ENCODE measurements around the gene PROC. TPM values are rescaled to one million over a fixed set of nuclear protein-coding genes. Genes with fewer than 3 reads are reported as not detected.

PROC gene

GRCh38 chr2:127472268-127472667 lies 54.0 kb downstream of the PROC start:
- Histone ChIP-seq H3K79me1 (ENCODE audit: low read depth, low read length) (no peaks in the 10 kb centered on the region), H2BK12ac (ENCODE audit: low read length) (no peak overlapping the region), H3K9me3 (replicated peaks in 1 of 2; ENCODE audit: control insufficient read depth in 2 of 2, insufficient read depth in 1 of 2, low read depth in 1 of 2, low read length in 2 of 2) (peaks cover 2 to 10% of the 10 kb centered on the region in 2 donors), H3K27me3 (ENCODE audit: control insufficient read depth in 3 of 3, insufficient read depth in 3 of 3, low read depth in 1 of 3, low read length in 3 of 3) (no peaks in the 10 kb centered on the region), H2BK5ac (ENCODE audit: low read length) (no peak overlapping the region), H2BK120ac (ENCODE audit: low read depth, low read length) (no peak overlapping the region), H3K14ac (ENCODE audit: low read length) (no peak overlapping the region), H4K8ac (ENCODE audit: low read depth, low read length) (no peak overlapping the region), H3K36me3 (replicated peaks in 1 of 2; ENCODE audit: control insufficient read depth in 2 of 2, insufficient read depth in 2 of 2, low read length in 2 of 2) (peaks cover 0 to 5% of the 10 kb centered on the region in 2 donors), H3K4ac (ENCODE audit: low read length) (no peak overlapping the region), H2BK15ac (ENCODE audit: low read length) (no peak overlapping the region), H2AFZ (ENCODE audit: low read length) (no peak overlapping the region), H3K18ac (ENCODE audit: low read length) (no peak overlapping the region), H3K9ac (ENCODE audit: low read depth, low read length, poor library complexity) (no peak overlapping the region), H3K23ac (ENCODE audit: low read depth, low read length, poor library complexity) (no peak overlapping the region), H3K4me1 (ENCODE audit: control insufficient read depth in 2 of 2, insufficient read depth in 1 of 2, low read depth in 1 of 2, low read length in 2 of 2) (no peaks in the 10 kb centered on the region), H3K4me3 (ENCODE audit: low read length in 2 of 2) (no peak overlapping the region), H2AK5ac (ENCODE audit: low read depth, low read length) (no peak overlapping the region), H3K27ac (replicated peaks; ENCODE audit: low read length) (no peak overlapping the region), H3K4me2 (ENCODE audit: insufficient read depth, low read length, poor library complexity, severe bottlenecking) (no peak overlapping the region), H4K91ac (ENCODE audit: low read depth, low read length, poor library complexity) (no peak overlapping the region)
- DNase-seq (ENCODE audit: low spot score) = no peak
- no CpG with 5 or more reads among the region's 1 CpG for WGBS, 2 donors (ENCODE audit: extremely low coverage in 2 of 2, insufficient read length in 2 of 2, insufficient replicate concordance in 1 of 2)

DNA sequence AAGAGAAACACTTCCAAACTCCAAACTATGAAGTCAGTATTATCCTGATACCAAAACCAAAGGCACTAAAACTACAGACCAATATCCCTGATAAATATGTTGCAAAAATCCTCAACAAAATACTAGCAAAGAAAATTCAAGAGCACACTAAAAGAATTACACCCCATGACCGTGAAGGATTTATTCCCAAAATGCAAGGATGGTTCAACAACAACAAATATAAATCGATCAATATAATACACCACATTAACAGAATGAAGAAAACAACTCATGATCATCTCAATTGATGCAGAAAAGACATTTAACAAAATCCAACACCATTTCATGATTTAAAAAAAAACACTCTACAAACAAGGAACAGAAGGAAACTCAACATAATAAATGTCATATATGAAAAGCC lies 57.6 kb downstream of the PROC start:
- WGBS, 2 donors (ENCODE audit: extremely low coverage in 2 of 2, insufficient read length in 2 of 2, insufficient replicate concordance in 1 of 2) = no CpG with 5 or more reads among the region's 2 CpGs
- Histone ChIP-seq H3K4me1 (ENCODE audit: control insufficient read depth in 2 of 2, insufficient read depth in 1 of 2, low read depth in 1 of 2, low read length in 2 of 2) (peaks cover 2 to 15% of the 10 kb centered on the region in 2 donors), H2BK120ac (ENCODE audit: low read depth, low read length) (no peak overlapping the region), H3K36me3 (replicated peaks in 1 of 2; ENCODE audit: control insufficient read depth in 2 of 2, insufficient read depth in 2 of 2, low read length in 2 of 2) (peaks cover 0 to 13% of the 10 kb centered on the region in 2 donors), H2BK5ac (ENCODE audit: low read length) (no peak overlapping the region), H3K4me2 (ENCODE audit: insufficient read depth, low read length, poor library complexity, severe bottlenecking) (no peak overlapping the region), H2AK5ac (ENCODE audit: low read depth, low read length) (no peak overlapping the region), H3K23ac (ENCODE audit: low read depth, low read length, poor library complexity) (no peak overlapping the region), H3K18ac (ENCODE audit: low read length) (no peak overlapping the region), H4K8ac (ENCODE audit: low read depth, low read length) (no peak overlapping the region), H3K9ac (ENCODE audit: low read depth, low read length, poor library complexity) (no peak overlapping the region), H3K9me3 (replicated peaks in 1 of 2; ENCODE audit: control insufficient read depth in 2 of 2, insufficient read depth in 1 of 2, low read depth in 1 of 2, low read length in 2 of 2) (peaks cover 0 to 10% of the 10 kb centered on the region in 2 donors), H2BK15ac (ENCODE audit: low read length) (no peak overlapping the region), H3K4me3 (ENCODE audit: low read length in 2 of 2) (no peak overlapping the region), H2BK12ac (ENCODE audit: low read length) (no peak overlapping the region), H3K14ac (ENCODE audit: low read length) (no peak overlapping the region), H3K79me1 (ENCODE audit: low read depth, low read length) (no peaks in the 10 kb centered on the region), H3K4ac (ENCODE audit: low read length) (no peak overlapping the region), H2AFZ (ENCODE audit: low read length) (no peak overlapping the region), H3K27me3 (ENCODE audit: control insufficient read depth in 3 of 3, insufficient read depth in 3 of 3, low read depth in 1 of 3, low read length in 3 of 3) (no peaks in the 10 kb centered on the region), H4K91ac (ENCODE audit: low read depth, low read length, poor library complexity) (no peak overlapping the region), H3K27ac (replicated peaks; ENCODE audit: low read length) (no peak overlapping the region)
- DNase-seq (ENCODE audit: low spot score) = no peak

Small RNAs within 50 kb of the gene (small RNA-seq; reads per million reads assigned to genes)
- 2.4 reads per million for gene MIR4783 (ENCODE audit: insufficient read depth)
- gene RNU4-48P (ENCODE audit: insufficient read depth) = not detected
